Effector memory CD8-positive, alpha-beta T cell (primary cell): ENCODE data around the gene FUNDC2.
"Not testable (repeated sequence)": the region's sequence is repeated elsewhere in the genome, so short reads cannot be mapped to it uniquely, and the experiment has no call there.

Experiments
- ATAC-seq: fragments of 150-1000 bp; cut with Tn5 transposase; replicated peaks from 2 replicates; pipeline ENCODE4 v1.10.0; 2021; ENCODE audit warnings: mild to moderate bottlenecking, moderate library complexity
- DNase-seq, 3 experiments: peaks; one replicate each; pipeline ENCODE4 v3.0.0; 2021
- H3K27ac Mint-ChIP-seq, 2 donors: one replicate each; pipeline ENCODE4 v1.8.0; 2022; ENCODE audit warnings: mild to moderate bottlenecking in 2 of 2, mixed read lengths in 2 of 2, moderate library complexity in 2 of 2
- H3K27me3 Mint-ChIP-seq, 2 donors: one replicate each; pipeline ENCODE4 v1.8.0; 2022; ENCODE audit warnings: mixed read lengths in 2 of 2
- H3K36me3 Mint-ChIP-seq: one replicate; pipeline ENCODE4 v1.8.0; 2022; ENCODE audit warnings: mild to moderate bottlenecking, moderate library complexity, mixed read lengths; ENCODE audit not compliant: insufficient read depth
- H3K4me1 Mint-ChIP-seq, 2 donors: one replicate each; pipeline ENCODE4 v1.8.0; 2022; ENCODE audit warnings: low read depth in 2 of 2, mixed read lengths in 2 of 2
- H3K4me3 Mint-ChIP-seq, 2 donors: one replicate each; pipeline ENCODE4 v1.8.0; 2022; ENCODE audit warnings: mild to moderate bottlenecking in 2 of 2, mixed read lengths in 2 of 2, moderate library complexity in 2 of 2
- H3K9me3 Mint-ChIP-seq, 2 donors: one replicate each; pipeline ENCODE4 v1.8.0; 2022; ENCODE audit warnings: mixed read lengths in 2 of 2

Gene FUNDC2

DNA sequence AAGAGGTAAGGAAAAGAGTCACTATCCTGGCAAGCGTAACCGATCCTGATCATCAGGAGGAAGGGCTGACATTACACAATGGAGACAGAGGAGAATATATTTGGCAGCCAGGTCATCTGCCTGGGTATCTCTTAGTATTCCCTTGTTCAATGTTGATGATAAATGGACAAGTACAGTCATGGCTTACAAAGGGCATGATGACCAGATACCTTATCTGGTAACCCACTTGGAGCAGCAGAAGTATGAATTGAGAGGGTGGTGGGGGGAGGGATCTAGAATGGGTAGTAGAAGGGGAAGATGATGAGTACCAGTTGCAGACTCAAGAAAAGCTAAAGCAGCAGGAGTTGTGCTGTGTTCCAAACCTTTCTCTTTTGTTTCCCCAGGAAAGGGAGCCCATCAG is 21.5 kb upstream of the FUNDC2 start:
- no peaks in the 10 kb centered on the region for H3K9me3 Mint-ChIP-seq
- H3K4me3 Mint-ChIP-seq, result no peak overlapping the region

DNA sequence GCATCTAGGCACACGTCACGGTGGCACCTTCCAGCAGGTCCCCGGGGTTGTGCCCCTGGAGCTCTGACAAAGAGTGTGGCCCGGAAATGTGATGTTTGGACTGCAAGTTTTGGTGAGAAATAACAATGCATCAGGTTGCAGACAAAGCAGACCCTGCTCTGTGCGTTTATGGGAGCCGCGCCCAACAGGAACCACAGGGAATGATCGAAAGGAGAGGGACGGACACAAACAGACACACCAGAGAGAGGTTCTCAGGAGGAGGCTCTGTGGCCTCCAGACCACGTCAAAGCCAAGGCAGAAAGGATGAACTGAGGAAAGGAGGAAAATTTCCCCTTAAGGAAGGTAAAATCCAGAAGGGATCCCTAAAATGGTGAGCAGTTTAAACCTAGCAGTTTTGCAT is 20.3 kb upstream of the FUNDC2 start:
- H3K27me3 Mint-ChIP-seq, result not testable (repeated sequence)

More for the DNA sequence above, 21.5 kb upstream of the FUNDC2 start:
- H3K27me3 Mint-ChIP-seq, result no peaks in the 10 kb centered on the region
- no peak overlapping the region for H3K27ac Mint-ChIP-seq
- no peaks in the 10 kb centered on the region for H3K4me1 Mint-ChIP-seq
- no peaks in the 10 kb centered on the region for H3K36me3 Mint-ChIP-seq
- DNase-seq, result no peak
- ATAC-seq, result no peak

DNA sequence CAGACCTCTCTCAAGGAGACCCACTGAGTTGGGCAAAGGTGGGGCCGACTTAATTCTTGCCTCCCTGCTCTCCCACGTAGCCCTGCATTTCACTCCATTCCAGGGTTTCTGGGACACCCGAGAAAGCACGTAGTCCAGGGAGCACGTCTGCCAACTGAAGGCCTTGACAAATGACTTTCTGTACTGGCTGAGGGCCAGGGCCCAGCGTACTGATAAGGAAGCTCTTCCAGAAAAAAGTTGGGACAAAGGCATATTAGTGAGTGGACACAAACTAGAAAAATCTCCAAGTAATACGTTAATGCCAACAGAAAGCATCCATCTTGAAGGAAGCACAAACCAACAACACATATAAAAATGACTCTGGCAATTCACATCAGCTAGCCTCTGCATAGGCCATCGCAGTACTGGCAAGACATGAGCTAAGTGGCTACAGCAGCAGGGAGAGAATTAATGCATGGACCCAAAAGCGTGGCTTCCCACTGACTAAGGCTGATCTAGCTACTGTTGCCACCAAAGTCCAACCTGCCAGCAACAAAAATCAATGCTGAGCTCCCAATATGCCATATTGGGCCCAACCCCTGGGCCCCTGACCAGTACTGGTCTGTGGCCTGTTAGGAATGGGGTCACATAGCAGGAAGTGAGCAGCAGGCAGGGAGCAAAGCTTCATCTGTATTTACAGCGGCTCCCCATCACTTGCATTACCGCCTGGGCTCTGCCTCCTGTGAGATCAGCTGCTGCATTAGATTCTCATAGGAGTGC is 19.6 kb upstream of the FUNDC2 start:
- H3K9me3 Mint-ChIP-seq, DNase-seq, H3K4me3 Mint-ChIP-seq, ATAC-seq, H3K4me1 Mint-ChIP-seq, H3K27ac Mint-ChIP-seq, H3K36me3 Mint-ChIP-seq, H3K27me3 Mint-ChIP-seq: not testable (repeated sequence)

More for the DNA sequence above, 20.3 kb upstream of the FUNDC2 start:
- not testable (repeated sequence) for H3K36me3 Mint-ChIP-seq, H3K4me1 Mint-ChIP-seq, ATAC-seq, H3K27ac Mint-ChIP-seq, H3K9me3 Mint-ChIP-seq, H3K4me3 Mint-ChIP-seq, DNase-seq

DNA sequence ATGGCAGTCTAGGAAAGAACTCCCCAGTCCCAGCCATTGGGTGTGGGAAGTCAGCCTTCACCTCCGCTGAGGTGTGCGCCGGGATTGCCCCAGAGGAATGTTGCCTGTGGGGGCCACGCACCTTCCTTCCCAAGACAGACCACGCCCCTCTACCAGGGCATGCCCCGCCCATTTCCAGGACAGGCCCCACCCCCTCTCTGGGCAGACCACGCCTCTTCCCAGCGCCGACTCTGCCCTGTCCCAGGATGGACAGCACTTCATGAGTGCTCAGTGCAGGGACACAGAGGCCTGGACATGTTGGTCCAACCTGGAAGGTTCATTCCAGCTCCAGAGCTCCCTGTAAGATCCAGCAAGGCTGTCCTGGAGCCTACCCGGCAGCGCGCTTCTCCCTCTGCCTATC is 18.1 kb upstream of the FUNDC2 start:
- not testable (repeated sequence) for H3K27me3 Mint-ChIP-seq, H3K4me3 Mint-ChIP-seq, H3K9me3 Mint-ChIP-seq, H3K36me3 Mint-ChIP-seq, H3K27ac Mint-ChIP-seq, ATAC-seq, H3K4me1 Mint-ChIP-seq, DNase-seq

DNA sequence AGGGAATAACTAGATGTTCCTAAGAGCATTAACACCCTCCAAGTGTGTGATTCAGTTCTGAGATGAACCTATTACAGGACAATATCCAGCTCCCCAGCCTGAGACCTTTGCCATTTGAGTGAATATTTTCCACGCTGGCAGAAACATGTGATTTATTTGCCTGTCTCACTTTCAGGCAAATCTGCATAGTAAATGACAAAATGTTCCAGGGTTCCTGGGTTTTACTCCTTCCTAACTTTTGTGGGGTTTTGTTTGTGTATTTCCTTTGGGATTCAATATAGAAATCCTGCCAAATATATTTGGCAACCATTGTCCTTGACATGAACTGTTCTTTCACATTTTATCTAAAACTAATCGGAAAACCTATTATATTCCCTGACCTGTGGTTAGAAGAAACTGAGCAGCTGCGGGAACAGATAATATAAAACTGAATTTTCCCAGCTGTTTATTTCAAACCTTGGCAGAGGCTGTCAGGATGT is 16.6 kb upstream of the FUNDC2 start:
- no peak for DNase-seq
- no peaks in the 10 kb centered on the region for H3K9me3 Mint-ChIP-seq

DNA sequence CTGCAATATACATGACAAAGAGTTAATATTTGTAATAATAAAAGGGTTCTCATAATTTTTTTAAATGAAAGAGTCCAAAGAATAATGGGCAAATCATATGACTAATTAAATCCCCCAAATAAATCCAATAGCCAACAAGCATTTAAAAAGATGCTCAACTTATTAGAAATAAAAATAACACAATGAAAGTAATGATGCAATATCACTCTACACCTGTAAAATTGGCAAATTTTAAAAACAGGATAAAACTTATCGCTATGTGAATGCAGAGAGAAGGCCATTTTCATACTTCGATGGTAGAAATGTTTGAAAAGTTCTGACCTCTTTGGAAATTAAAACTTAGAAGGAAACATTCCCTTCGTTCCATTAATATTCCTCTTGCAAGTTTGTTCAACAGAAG is 6.1 kb upstream of the FUNDC2 start:
- Mint-ChIP-seq H3K36me3 (peaks cover 3% of the 10 kb centered on the region), H3K27me3 (no peaks in the 10 kb centered on the region), H3K9me3 (no peaks in the 10 kb centered on the region), H3K27ac (no peak overlapping the region), H3K4me3 (no peak overlapping the region), H3K4me1 (no peaks in the 10 kb centered on the region)
- ATAC-seq (no peak), DNase-seq (no peak)

More for the DNA sequence above, 16.6 kb upstream of the FUNDC2 start:
- H3K27ac Mint-ChIP-seq, result no peak overlapping the region
- ATAC-seq, result no peak
- H3K4me3 Mint-ChIP-seq, result no peak overlapping the region
- no peaks in the 10 kb centered on the region for H3K27me3 Mint-ChIP-seq
- no peaks in the 10 kb centered on the region for H3K4me1 Mint-ChIP-seq
- H3K36me3 Mint-ChIP-seq, result no peaks in the 10 kb centered on the region

DNA sequence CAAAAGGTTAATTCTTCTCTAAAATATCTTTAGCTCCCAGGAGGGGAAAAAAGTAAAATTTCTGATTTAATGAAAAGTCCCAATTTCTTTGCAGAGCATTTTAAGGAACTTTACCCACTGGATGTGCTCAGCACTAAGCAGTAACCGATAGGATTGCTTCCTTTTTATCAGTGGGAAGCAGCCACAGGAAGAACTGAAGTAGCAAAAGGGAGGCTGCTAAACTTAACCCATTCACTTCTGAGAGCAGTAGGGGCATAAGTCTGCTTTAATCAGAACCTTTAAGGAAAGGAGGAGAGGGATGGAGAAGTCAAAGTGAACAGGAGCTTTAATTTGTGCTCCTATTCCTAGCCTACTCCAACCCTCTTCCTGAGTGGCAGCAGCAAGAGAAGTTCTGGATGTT is 4.1 kb upstream of the FUNDC2 start, which contains the start of gene F8:
Gene F8 (minus strand): TSS at position 139 of the 400 bp plus-strand sequence. CDS start 171 bp downstream, outside the sequence.
- Mint-ChIP-seq H3K27me3 (no peaks in the 10 kb centered on the region), H3K27ac (no peak within 1 kb of the TSS), H3K9me3 (no peaks in the 10 kb centered on the region), H3K36me3 (peaks cover 16% of the 10 kb centered on the region), H3K4me3 (no peak within 1 kb of the TSS), H3K4me1 (no peaks in the 10 kb centered on the region)
- no peak for ATAC-seq
- DNase-seq, result no peak

DNA sequence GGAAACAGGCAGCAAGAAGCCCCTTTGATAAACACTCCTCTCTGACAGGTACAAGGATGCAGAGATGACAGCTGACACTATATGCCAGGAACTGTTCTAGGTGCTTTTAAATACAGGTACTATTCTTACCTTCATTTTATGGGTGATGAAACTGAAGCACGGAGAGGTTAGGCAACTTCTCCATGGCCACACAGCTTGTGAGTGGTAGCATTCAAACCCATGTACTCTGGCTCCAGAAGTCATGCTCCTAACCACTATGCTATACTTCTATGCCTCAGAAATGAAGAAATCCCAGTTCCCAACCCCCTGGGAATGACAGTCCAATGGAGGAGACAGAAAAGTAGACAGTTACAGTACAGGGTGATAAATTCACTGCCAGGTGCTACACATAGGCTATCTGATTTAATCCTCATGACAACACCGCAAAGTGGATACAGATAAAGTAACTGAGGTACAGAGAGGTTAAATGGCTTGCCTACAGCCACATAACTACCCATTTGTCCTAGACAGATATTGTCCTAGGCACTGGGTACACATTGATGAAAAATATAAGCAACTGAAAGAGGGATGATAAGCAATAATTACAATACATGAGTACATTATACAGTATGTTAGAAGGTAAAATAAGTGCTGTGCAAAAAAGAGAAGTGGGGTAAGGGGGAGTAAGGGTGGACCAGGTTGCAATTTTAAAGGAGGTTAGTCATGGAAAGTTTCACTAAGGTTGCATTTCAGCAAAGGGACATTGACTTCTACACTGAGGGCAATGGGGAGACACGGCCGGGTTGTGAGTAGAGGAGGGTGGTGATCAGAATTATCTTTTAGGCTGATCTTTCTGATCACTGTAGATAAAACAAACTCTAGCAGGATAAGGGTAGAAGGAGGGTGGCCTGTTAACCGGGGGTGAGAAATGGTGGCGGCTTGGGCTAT is 2.5 kb upstream of the FUNDC2 start:
- Mint-ChIP-seq H3K36me3 (peaks cover 17% of the 10 kb centered on the region), H3K9me3 (no peaks in the 10 kb centered on the region), H3K27me3 (no peaks in the 10 kb centered on the region), H3K4me3 (no peak overlapping the region), H3K27ac (no peak overlapping the region), H3K4me1 (peaks cover 4 to 7% of the 10 kb centered on the region in 2 donors)
- DNase-seq, result no peak
- no peak for ATAC-seq

DNA sequence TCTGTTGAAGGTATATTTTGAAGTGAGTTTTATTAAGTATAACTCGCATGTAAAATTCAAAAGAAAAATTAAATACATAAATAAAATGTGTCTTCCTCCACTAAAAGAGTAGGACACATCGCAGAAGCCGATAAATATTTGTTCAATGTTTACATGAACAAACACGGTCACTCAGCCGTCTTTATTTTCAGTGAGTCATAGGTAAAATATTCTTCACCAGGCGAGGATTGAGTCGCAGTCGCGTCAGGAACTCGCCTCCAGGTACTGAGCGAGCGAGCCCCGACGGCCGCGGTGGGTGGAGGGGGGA is 271 bp upstream of the FUNDC2 start:
- Mint-ChIP-seq H3K4me1 (peaks cover 7 to 9% of the 10 kb centered on the region in 2 donors), H3K27me3 (no peaks in the 10 kb centered on the region), H3K36me3 (peaks cover 21% of the 10 kb centered on the region)

DNA sequence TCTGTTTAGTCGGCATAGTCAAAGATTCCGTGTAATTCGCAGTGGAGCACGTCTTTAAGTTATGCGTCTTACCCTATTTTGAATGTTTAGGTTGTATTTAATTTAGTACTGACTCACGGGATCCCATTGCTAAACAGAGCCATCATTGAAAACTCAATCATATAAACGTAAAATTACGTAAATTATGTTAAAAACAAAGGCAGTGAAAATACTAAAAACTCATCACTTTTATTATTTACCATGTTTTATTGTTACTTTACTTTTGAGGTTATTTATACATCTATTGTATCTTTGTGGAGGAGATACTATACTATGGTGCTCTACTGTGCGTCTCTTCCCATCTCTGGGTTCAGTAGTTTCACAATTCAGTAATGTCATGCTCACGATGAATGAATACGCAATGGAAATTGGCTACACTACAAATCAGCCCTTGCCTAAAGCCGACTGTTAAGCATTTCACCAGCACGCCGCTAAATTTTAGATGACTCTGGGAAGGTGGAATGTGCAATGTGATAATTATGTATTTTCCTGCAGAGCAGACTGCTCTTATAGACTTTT is 944 bp downstream of the FUNDC2 start:
- DNase-seq (peak in 2 of 3 experiments; percentile 1 to 5), ATAC-seq (no peak)
- peak overlapping the region; percentile 92 to 95 for H3K27ac Mint-ChIP-seq

More for the DNA sequence above, 271 bp upstream of the FUNDC2 start:
- ATAC-seq, result no peak
- Mint-ChIP-seq H3K4me3 (peak overlapping the region; percentile 76 to 84), H3K27ac (peak overlapping the region; percentile 92 to 95), H3K9me3 (no peaks in the 10 kb centered on the region)
- no peak for DNase-seq

DNA sequence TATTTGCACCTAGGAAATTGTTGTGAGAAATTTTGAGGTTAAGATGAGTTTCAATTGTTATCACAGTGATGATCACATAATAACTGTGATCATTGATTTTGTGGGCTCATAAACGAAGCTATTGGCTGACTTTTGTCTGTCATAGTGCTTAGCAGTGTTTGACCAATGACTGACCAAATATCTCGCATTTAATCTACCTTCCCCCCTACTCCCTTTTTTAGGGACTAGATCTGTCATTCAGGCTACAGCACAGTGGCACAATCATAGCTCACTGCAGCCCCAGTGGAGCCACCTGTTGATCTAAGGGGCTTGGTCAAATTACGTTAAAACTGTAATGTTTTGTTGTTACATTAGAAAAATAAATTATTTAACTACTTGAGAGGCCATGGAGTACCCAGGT is 1.5 kb downstream of the FUNDC2 start:
- Mint-ChIP-seq H3K4me3 (peak overlapping the region; percentile 76 to 84), H3K36me3 (peaks cover 22% of the 10 kb centered on the region), H3K27ac (peak overlapping the region; percentile 92 to 95), H3K9me3 (no peaks in the 10 kb centered on the region), H3K4me1 (peaks cover 7 to 9% of the 10 kb centered on the region in 2 donors), H3K27me3 (no peaks in the 10 kb centered on the region)
- ATAC-seq (no peak), DNase-seq (no peak)

More for the DNA sequence above, 944 bp downstream of the FUNDC2 start:
- Mint-ChIP-seq H3K27me3 (no peaks in the 10 kb centered on the region), H3K36me3 (peaks cover 22% of the 10 kb centered on the region), H3K9me3 (no peaks in the 10 kb centered on the region), H3K4me3 (peak overlapping the region; percentile 76 to 84), H3K4me1 (peaks cover 7 to 9% of the 10 kb centered on the region in 2 donors)

DNA sequence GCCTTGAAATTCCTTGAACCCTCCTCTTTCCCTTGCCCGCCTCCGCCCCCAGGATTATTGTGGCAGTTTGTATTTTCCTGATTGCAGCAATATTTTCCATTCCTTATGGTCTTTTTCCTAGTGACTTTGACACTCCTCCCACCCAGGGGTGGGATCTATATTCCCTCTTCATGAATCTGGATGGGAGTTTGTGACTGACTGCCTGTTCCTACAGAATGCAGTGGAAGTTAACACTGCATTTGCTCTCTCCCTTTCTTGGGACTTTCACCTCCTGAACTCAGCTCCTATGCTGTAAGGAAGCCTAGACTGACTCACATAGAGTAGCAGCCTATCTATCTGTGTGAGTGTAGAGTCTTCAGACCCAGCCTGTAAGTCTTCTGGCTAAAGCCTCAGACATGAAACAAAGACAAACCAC is 2.2 kb downstream of the FUNDC2 start:
- no peak for ATAC-seq
- peaks cover 7 to 9% of the 10 kb centered on the region in 2 donors for H3K4me1 Mint-ChIP-seq

DNA sequence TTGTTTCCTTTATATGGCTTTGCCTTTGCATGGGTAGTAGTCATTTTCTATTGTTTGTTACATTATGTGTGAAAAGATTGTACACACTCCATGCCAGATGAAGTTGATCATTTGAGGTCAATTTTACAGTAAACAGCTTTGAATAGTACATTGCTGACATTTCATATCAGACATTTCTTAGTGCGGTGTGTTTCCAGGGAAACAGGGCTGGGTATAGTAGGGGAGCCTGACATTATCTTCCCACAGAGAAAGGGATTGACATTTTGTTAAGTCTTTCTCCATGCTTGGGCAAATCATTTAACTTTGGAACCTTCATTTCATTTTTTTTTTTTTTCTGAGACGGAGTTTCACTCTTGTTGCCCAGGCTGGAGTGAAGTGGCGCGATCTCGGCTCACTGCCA is 5.0 kb downstream of the FUNDC2 start:
- Mint-ChIP-seq H3K36me3 (peaks cover 15% of the 10 kb centered on the region), H3K4me1 (peaks cover 7 to 13% of the 10 kb centered on the region in 2 donors), H3K9me3 (no peaks in the 10 kb centered on the region), H3K27ac (peak overlapping the region in 1 of 2 donors; percentile 76), H3K4me3 (no peak overlapping the region), H3K27me3 (no peaks in the 10 kb centered on the region)
- ATAC-seq, result no peak
- no peak for DNase-seq

More for the DNA sequence above, 2.2 kb downstream of the FUNDC2 start:
- Mint-ChIP-seq H3K27me3 (no peaks in the 10 kb centered on the region), H3K27ac (peak overlapping the region; percentile 92 to 95), H3K9me3 (no peaks in the 10 kb centered on the region), H3K36me3 (peaks cover 22% of the 10 kb centered on the region), H3K4me3 (peak overlapping the region in 1 of 2 donors; percentile 51)
- DNase-seq, result no peak
